Mesenchymal stem cell (in vitro differentiated cells and primary cell): ENCODE data around the gene KRT27.

ENCODE experiments used
- DNase-seq: peaks from one replicate; pipeline ENCODE4 v3.0.0-alpha.2; 2013
- H2AFZ ChIP-seq: one replicate; pipeline ENCODE4 v1.6.1; 2013; ENCODE audit warnings: low read depth, mild to moderate bottlenecking, control low read depth, inconsistent platforms, low read length, moderate library complexity
- H2AK5ac ChIP-seq: 2 replicates; pipeline ENCODE4 v1.6.1; 2013; ENCODE audit warnings: low read length, moderate library complexity, mild to moderate bottlenecking, inconsistent platforms; ENCODE audit not compliant: severe bottlenecking
- H2BK120ac ChIP-seq: one replicate; pipeline ENCODE4 v1.6.1; 2013; ENCODE audit warnings: low read depth, mild to moderate bottlenecking, inconsistent platforms, low read length, moderate library complexity
- H2BK12ac ChIP-seq, 2 experiments: one replicate each; pipeline ENCODE4 v1.6.1; 2013; ENCODE audit warnings: inconsistent platforms in 2 of 2, low read length in 2 of 2, mild to moderate bottlenecking in 2 of 2, moderate library complexity in 2 of 2, control low read depth in 1 of 2
- H2BK15ac ChIP-seq: one replicate; pipeline ENCODE4 v1.6.1; 2013; ENCODE audit warnings: mild to moderate bottlenecking, low read depth, inconsistent platforms; ENCODE audit not compliant: poor library complexity, severe bottlenecking
- H2BK5ac ChIP-seq: 2 replicates; pipeline ENCODE4 v1.6.1; 2013; ENCODE audit warnings: low read depth, mild to moderate bottlenecking, low read length, control low read depth, inconsistent platforms; ENCODE audit not compliant: poor library complexity, severe bottlenecking
- H3K14ac ChIP-seq, 2 experiments: one replicate each; pipeline ENCODE4 v1.6.1; 2013; ENCODE audit warnings: inconsistent platforms in 2 of 2, low read length in 2 of 2, control low read depth in 1 of 2, mild to moderate bottlenecking in 1 of 2, moderate library complexity in 1 of 2
- H3K18ac ChIP-seq, 2 experiments: one replicate each; pipeline ENCODE4 v1.6.1; 2013; ENCODE audit warnings: inconsistent platforms in 2 of 2, low read length in 2 of 2, control low read depth in 1 of 2, low read depth in 1 of 2, mild to moderate bottlenecking in 1 of 2
- H3K23ac ChIP-seq, 2 experiments: one replicate each; pipeline ENCODE4 v1.6.1; 2013; ENCODE audit warnings: inconsistent platforms in 2 of 2, low read length in 2 of 2, mild to moderate bottlenecking in 2 of 2, moderate library complexity in 2 of 2, control low read depth in 1 of 2
- H3K27ac ChIP-seq: 2 replicates; pipeline ENCODE4 v1.5.1; 2013; ENCODE audit warnings: mild to moderate bottlenecking, moderate library complexity, low read length, control low read depth, inconsistent platforms; ENCODE audit not compliant: poor library complexity, severe bottlenecking
- H3K27me3 ChIP-seq, 2 experiments: 2 replicates each; pipeline versions ENCODE4 v1.6.1 to v1.7.0; 2013; ENCODE audit warnings: low read length in 2 of 2, mild to moderate bottlenecking in 2 of 2, moderate library complexity in 2 of 2, control low read depth in 1 of 2, inconsistent platforms in 1 of 2; ENCODE audit not compliant: control insufficient read depth in 1 of 2, insufficient read depth in 1 of 2
- H3K36me3 ChIP-seq, 2 experiments: 2 replicates each; pipeline versions ENCODE4 v1.6.1 to v1.7.0; 2013; ENCODE audit warnings: low read length in 2 of 2, control low read depth in 1 of 2, inconsistent platforms in 1 of 2, low read depth in 1 of 2, mild to moderate bottlenecking in 1 of 2; ENCODE audit not compliant: insufficient read depth in 2 of 2, control insufficient read depth in 1 of 2
- H3K4ac ChIP-seq, 2 experiments: one replicate each; pipeline ENCODE4 v1.6.1; 2013; ENCODE audit warnings: inconsistent platforms in 2 of 2, low read length in 2 of 2, mild to moderate bottlenecking in 2 of 2, moderate library complexity in 2 of 2, control low read depth in 1 of 2, low read depth in 1 of 2
- H3K4me1 ChIP-seq: 2 replicates; pipeline ENCODE4 v1.6.1; 2013; ENCODE audit warnings: low read depth, low read length, control low read depth; ENCODE audit not compliant: control insufficient read depth, insufficient read depth
- H3K4me2 ChIP-seq: 2 replicates; pipeline ENCODE4 v1.6.1; 2013; ENCODE audit warnings: low read length, mild to moderate bottlenecking, inconsistent platforms; ENCODE audit not compliant: poor library complexity, severe bottlenecking
- H3K4me3 ChIP-seq, 2 experiments: 2 replicates each; pipeline versions ENCODE4 v1.5.1 to v1.7.0; 2013; ENCODE audit warnings: low read length in 2 of 2, mild to moderate bottlenecking in 2 of 2, control low read depth in 1 of 2, low read depth in 1 of 2; ENCODE audit not compliant: insufficient read depth in 1 of 2
- H3K79me1 ChIP-seq: replicated peaks from 2 replicates; pipeline ENCODE4 v1.6.1; 2013; ENCODE audit warnings: mild to moderate bottlenecking, control low read depth, low read length, inconsistent platforms; ENCODE audit not compliant: poor library complexity, severe bottlenecking
- H3K9ac ChIP-seq: 2 replicates; pipeline ENCODE4 v1.7.0; 2013; ENCODE audit warnings: mild to moderate bottlenecking, low read length, moderate library complexity
- H3K9me3 ChIP-seq: 2 replicates; pipeline ENCODE4 v1.7.0; 2013; ENCODE audit warnings: mild to moderate bottlenecking, low read length; ENCODE audit not compliant: control insufficient read depth
- H4K8ac ChIP-seq: one replicate; pipeline ENCODE4 v1.6.1; 2013; ENCODE audit warnings: inconsistent platforms, mild to moderate bottlenecking, low read length, moderate library complexity
- H4K91ac ChIP-seq: one replicate; pipeline ENCODE4 v1.6.1; 2013; ENCODE audit warnings: mild to moderate bottlenecking, low read length, inconsistent platforms
- WGBS: methylation state at CpG from one replicate; pipeline ENCODE4 v1.1.7; 2013; ENCODE audit warnings: mixed read lengths; 5-methylcytosine and 5-hydroxymethylcytosine counted together

Gene KRT27

GRCh38 chr17:40806131-40806530 lies 23.8 kb upstream of the KRT27 start:
- Histone ChIP-seq H3K27ac (no peak overlapping the region), H3K4me2 (no peak overlapping the region), H3K23ac (no peak overlapping the region), H2BK120ac (no peak overlapping the region), H2BK12ac (no peak overlapping the region), H4K8ac (no peak overlapping the region), H4K91ac (no peak overlapping the region), H3K18ac (no peak overlapping the region), H3K27me3 (peaks cover 0 to 50% of the 10 kb centered on the region in 2 experiments), H2BK15ac (no peak overlapping the region), H3K4me1 (no peaks in the 10 kb centered on the region), H3K9ac (no peak overlapping the region), H3K79me1 (no peaks in the 10 kb centered on the region), H3K14ac (no peak overlapping the region), H2BK5ac (no peak overlapping the region), H2AK5ac (no peak overlapping the region), H2AFZ (no peak overlapping the region), H3K4ac (no peak overlapping the region), H3K9me3 (no peaks in the 10 kb centered on the region), H3K4me3 (no peak overlapping the region), H3K36me3 (no peaks in the 10 kb centered on the region)
- no peak for DNase-seq
- 62% methylated on average over 2 of the region's 3 CpGs for WGBS

GRCh38 chr17:40803617-40804082 lies 21.3 kb upstream of the KRT27 start:
- Histone ChIP-seq H3K4me3 (no peak overlapping the region), H3K9me3 (no peaks in the 10 kb centered on the region), H3K36me3 (no peaks in the 10 kb centered on the region), H3K79me1 (no peaks in the 10 kb centered on the region), H2BK12ac (no peak overlapping the region), H3K4me2 (no peak overlapping the region), H2AFZ (no peak overlapping the region), H3K27ac (no peak overlapping the region), H3K9ac (no peak overlapping the region), H3K18ac (no peak overlapping the region), H2BK15ac (no peak overlapping the region), H4K91ac (no peak overlapping the region), H3K27me3 (peaks cover 0 to 54% of the 10 kb centered on the region in 2 experiments), H3K23ac (no peak overlapping the region), H2AK5ac (no peak overlapping the region), H2BK120ac (no peak overlapping the region), H3K4ac (no peak overlapping the region), H2BK5ac (no peak overlapping the region), H4K8ac (no peak overlapping the region), H3K14ac (no peak overlapping the region), H3K4me1 (no peaks in the 10 kb centered on the region)
- DNase-seq: peak; percentile 68
- WGBS: 10% methylated on average over 12 of the region's 13 CpGs

- Histone ChIP-seq H4K91ac (no peak overlapping the region), H3K4me1 (no peaks in the 10 kb centered on the region), H2AFZ (no peak overlapping the region), H4K8ac (no peak overlapping the region), H3K9me3 (no peaks in the 10 kb centered on the region), H3K4ac (no peak overlapping the region), H2BK120ac (no peak overlapping the region), H3K4me2 (no peak overlapping the region), H3K79me1 (no peaks in the 10 kb centered on the region), H2BK5ac (no peak overlapping the region), H2AK5ac (peak overlapping the region; percentile 41), H3K9ac (no peak overlapping the region), H3K4me3 (no peak overlapping the region), H3K23ac (no peak overlapping the region), H3K27me3 (peaks cover 0 to 34% of the 10 kb centered on the region in 2 experiments), H3K18ac (no peak overlapping the region), H2BK15ac (no peak overlapping the region), H3K14ac (no peak overlapping the region), H2BK12ac (no peak overlapping the region), H3K27ac (no peak overlapping the region), H3K36me3 (no peaks in the 10 kb centered on the region)
- whole genome bisulfite sequencing: 73% methylated on average over 2 of the region's 2 CpGs
- no peak for DNase-seq
Observed at GRCh38 chr17:40801157-40801556, 18.8 kb upstream of the KRT27 start.

- Histone ChIP-seq H3K18ac (no peak overlapping the region), H2BK120ac (no peak overlapping the region), H3K27ac (no peak overlapping the region), H3K9ac (no peak overlapping the region), H3K4me2 (no peak overlapping the region), H2AFZ (no peak overlapping the region), H3K4me1 (no peaks in the 10 kb centered on the region), H2BK15ac (no peak overlapping the region), H3K4me3 (no peak overlapping the region), H2BK5ac (no peak overlapping the region), H4K91ac (no peak overlapping the region), H3K23ac (no peak overlapping the region), H3K79me1 (no peaks in the 10 kb centered on the region), H3K9me3 (no peaks in the 10 kb centered on the region), H4K8ac (no peak overlapping the region), H3K27me3 (peaks cover 0 to 34% of the 10 kb centered on the region in 2 experiments), H2BK12ac (no peak overlapping the region), H3K4ac (no peak overlapping the region), H3K14ac (no peak overlapping the region), H2AK5ac (no peak overlapping the region), H3K36me3 (no peaks in the 10 kb centered on the region)
- WGBS: 82% methylated on average over 1 of the region's 1 CpG
- no peak for DNase-seq
Observed at GRCh38 chr17:40800381-40800780, 18.0 kb upstream of the KRT27 start.
